Heart left ventricle (tissue), 13 donors: ENCODE measurements around the gene PURB.

Experiments
- CTCF ChIP-seq, 12 donors: fragments of 200-600 bp; sonication (generic) in 4 of 12; IDR thresholded peaks; one replicate each; pipeline versions ENCODE4 v1.5.0 to v1.8.0; 2018 to 2022; ENCODE audit warnings: antibody characterized with exemption in 12 of 12, mild to moderate bottlenecking in 5 of 12
- POLR2A ChIP-seq, 2 donors: fragments of 450-650 bp; IDR thresholded peaks; one replicate each; pipeline ENCODE4 v1.6.1; 2017; ENCODE audit warnings: antibody characterized with exemption in 2 of 2, mild to moderate bottlenecking in 2 of 2, moderate library complexity in 2 of 2
- donor health status: ischemic (EF 13 %, LVEDD 7.1; RV severe dilation, severe dysfunction).
- donor health status: DM: no; HTN: yes; CAD: no.
- donor health status: DM: no; HTN: no; CAD: no.
- donor health status: ischemic (EF 25% LVEDD 6.9; RV normal size, moderate dysfunction).
- donor health status: ischemic (EF 25% LVEDD 5.7; RV mildly dilated, moderate dysfunction).
- donor health status: ischemic (EF 35%, LVEDD 5.7; RV mildly dilated, moderate dysfunction).
- donor health status: nonischemic (EF 11% LVEDD 7.7; RV severe dilation, severe dysfunction).
- donor health status: DM: yes; HTN: yes; CAD: no.
- donor health status: PGD.
- donor health status: ischemic (EF 29% LVEDD 5.4; RV normal size, mild dysfunction).
- donor health status: nonischemic (EF 23%, LVEDD 6.1; RV moderate dilation, normal function).

GRCh38 chr7:44898039-44898438, 12.7 kb upstream of the PURB start:
- TF ChIP-seq POLR2A (IDR thresholded peaks at IDR 0.05) (no peak), CTCF (IDR thresholded peaks at IDR 0.05) (no peak)
